PFSK-1 (cell line): ENCODE data around the gene DRD3.

Experiments
- TAF1 ChIP-seq: IDR thresholded peaks from 2 replicates; pipeline ENCODE4 v1.6.1; 2012; ENCODE audit warnings: low read length, control low read depth, borderline replicate concordance; ENCODE audit not compliant: insufficient read depth
- TF ChIP-seq, protein P1 (sequence below), 2 experiments: IDR thresholded peaks; 2 replicates each; pipeline versions ENCODE4 v1.6.1 to v1.8.0; 2011 to 2012; ENCODE audit warnings: low read depth in 2 of 2, low read length in 2 of 2, control low read depth in 1 of 2, inconsistent platforms in 1 of 2, mild to moderate bottlenecking in 1 of 2, moderate library complexity in 1 of 2; ENCODE audit not compliant: insufficient read depth in 1 of 2

GRCh38 chr3:114079761-114080160, 99.1 kb downstream of the DRD3 start:
- TF ChIP-seq TAF1 = no peak
- TF ChIP-seq, protein P1, sequence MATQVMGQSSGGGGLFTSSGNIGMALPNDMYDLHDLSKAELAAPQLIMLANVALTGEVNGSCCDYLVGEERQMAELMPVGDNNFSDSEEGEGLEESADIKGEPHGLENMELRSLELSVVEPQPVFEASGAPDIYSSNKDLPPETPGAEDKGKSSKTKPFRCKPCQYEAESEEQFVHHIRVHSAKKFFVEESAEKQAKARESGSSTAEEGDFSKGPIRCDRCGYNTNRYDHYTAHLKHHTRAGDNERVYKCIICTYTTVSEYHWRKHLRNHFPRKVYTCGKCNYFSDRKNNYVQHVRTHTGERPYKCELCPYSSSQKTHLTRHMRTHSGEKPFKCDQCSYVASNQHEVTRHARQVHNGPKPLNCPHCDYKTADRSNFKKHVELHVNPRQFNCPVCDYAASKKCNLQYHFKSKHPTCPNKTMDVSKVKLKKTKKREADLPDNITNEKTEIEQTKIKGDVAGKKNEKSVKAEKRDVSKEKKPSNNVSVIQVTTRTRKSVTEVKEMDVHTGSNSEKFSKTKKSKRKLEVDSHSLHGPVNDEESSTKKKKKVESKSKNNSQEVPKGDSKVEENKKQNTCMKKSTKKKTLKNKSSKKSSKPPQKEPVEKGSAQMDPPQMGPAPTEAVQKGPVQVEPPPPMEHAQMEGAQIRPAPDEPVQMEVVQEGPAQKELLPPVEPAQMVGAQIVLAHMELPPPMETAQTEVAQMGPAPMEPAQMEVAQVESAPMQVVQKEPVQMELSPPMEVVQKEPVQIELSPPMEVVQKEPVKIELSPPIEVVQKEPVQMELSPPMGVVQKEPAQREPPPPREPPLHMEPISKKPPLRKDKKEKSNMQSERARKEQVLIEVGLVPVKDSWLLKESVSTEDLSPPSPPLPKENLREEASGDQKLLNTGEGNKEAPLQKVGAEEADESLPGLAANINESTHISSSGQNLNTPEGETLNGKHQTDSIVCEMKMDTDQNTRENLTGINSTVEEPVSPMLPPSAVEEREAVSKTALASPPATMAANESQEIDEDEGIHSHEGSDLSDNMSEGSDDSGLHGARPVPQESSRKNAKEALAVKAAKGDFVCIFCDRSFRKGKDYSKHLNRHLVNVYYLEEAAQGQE (IDR thresholded peaks at IDR 0.05; ENCODE audit: insufficient read depth in 1 of 2, low read depth in 2 of 2, low read length in 2 of 2) = no peak
